HG03469 (cell line): ENCODE data around the gene BICRAL.
"Not testable (repeated sequence)": the region's sequence is repeated elsewhere in the genome, so short reads cannot be mapped to it uniquely, and the experiment has no call there.

Experiments used
- ATAC-seq: cut with Tn5 transposase; IDR thresholded peaks from one replicate; pipeline ENCODE4 v1.9.1; 2021; ENCODE audit warnings: mild to moderate bottlenecking, moderate library complexity, moderate number of reproducible peaks; ENCODE audit not compliant: unreplicated experiment

The BICRAL gene

DNA sequence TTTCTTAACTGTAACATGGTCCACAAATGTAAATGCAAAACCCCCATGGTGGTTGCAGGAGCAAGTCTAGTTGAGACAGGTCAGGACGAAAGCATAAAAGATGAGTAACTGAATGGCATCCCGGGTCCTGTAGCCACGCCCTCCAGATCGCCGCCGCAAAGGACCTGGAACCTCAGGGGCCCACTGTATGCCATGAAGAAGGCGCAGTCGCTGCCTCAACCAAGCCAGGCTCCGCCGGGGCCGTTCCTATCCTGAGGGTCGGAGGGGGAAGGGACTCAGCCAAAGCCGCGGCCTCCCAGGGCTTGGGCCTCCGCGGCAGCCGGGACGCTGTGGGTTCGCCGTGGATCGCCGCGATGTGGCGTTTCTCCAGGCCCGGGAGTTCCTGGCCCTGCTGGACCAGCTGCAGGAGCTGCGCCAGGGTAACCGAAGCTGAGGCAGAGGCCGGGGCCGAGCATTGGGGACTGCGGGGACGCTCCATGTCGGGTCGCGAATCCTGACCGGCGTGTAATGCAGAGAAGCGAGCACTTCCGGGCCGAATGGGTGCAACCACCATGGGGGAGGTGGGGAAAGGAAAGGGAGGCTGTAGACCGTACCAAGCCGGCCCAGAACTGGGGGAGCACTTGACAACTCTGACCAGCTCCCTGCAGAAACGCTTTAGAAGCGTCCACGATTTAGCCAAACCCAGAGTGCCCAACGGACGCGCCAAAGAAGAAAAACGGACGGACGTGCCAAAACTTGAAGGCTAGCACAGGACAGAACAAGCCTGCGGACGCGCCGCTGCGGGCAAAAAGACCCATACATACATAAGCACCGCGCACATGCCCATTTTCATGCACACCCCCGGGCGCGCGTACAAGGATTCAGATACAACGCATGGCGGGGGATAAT is 108.7 kb downstream of the BICRAL start:
- ATAC-seq, result peak; percentile 66

DNA sequence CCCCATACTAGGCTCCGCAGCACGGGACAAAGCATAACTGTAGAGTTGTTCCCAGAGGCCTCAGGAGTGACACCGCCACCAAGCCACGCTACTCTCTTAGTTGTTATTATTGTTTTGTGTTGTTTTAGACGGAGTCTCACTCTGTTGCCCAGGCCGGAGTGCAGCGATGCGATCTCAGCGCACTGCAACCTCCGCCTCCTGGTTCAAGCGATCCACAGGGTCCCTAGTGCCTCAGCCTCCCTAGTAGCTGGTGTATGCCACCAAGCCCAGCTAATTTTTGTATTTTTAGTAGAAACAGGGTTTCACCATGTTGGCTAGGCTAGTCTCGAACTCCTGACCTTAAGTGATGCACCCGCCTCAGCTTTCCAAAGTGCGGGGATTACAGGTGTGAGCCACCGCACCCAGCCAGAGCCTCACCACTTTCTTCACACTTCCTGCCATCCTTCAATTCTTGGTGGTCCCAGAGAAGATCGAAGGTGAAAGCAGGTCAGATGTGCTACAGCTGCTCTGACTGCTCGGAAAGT is 109.4 kb downstream of the BICRAL start:
- no peak for ATAC-seq

DNA sequence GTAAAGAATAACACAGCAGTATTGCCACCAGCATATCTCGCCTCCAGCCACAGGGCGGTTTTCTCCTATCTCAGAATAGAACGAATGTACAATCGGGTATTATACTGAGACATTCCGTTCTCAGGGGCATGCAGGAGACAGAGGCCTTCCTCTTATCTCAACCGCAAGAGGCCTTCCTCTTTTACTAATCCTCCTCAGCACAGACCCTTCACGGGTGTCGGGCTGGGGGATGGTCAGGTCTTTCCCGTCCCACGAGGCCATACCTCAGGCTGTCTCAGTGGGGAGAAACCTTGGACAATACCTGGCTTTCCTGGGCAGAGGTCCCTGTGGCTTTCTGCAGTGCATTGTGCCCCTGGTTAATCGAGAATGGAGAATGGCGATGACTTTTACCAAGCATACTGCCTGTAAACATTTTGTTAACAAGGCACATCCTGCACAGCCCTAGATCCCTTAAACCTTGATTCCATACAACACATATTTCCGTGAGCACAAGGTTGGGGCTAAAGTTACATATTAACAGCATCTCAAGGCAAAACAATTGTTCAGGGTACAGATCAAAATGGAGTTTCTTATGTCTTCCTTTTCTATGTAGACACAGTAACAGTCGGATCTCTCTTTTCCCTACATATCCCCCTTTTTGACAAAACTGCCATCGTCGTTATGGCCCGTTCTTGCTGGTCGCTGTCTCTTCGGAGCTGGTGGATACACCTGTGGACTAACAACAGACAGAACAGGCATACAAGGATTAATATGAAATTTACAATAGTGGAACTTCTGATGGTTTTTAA is 112.4 kb downstream of the BICRAL start:
- not testable (repeated sequence) for ATAC-seq

DNA sequence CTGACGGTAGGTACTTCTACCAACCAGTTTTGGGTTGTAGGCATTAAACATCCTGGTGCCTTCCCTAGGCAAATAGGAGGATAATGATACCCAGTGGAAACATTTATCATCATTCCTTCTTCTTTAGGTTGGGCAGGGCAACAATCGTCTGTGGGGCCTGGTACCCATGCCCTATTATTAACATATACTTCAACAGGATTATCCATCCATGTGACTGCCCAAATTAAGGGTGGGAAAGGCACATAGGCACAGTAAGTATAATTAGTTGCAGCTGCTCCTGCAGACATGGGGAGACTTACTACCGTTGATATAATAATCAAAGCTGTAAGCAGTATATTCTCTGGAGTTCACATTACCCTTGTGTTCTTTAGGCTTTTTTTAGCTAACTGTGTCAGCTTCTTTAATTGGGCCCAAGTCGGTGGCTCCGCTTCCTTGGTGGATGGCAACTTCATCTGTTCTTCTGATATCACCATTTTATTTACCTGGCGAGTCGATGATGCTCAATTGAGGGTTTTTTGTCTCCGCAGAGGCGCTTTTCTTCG is 114.4 kb downstream of the BICRAL start:
- ATAC-seq, result no peak

DNA sequence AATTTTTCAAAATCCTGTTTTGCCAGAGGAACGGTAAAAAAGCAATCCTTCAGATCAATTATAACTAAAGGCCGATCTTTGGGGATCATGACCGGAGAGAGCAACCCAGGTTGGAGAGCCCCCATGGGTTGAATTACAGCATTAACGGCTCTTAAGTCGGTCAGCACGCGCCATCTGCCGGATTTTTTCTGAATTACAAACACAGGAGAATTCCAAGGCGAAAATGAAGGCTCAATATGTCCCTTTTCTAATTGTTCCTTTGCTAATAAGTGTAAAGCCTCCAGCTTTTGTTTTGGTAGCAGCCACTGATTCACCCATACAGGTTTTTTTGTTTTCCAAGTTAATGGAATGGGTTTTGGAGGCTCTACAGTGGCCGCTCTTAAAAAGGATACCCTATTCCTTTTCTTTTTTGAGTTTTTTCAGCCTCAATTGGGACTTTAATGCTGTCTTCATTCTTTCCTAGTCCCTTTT is 117.1 kb downstream of the BICRAL start:
- no peak for ATAC-seq

DNA sequence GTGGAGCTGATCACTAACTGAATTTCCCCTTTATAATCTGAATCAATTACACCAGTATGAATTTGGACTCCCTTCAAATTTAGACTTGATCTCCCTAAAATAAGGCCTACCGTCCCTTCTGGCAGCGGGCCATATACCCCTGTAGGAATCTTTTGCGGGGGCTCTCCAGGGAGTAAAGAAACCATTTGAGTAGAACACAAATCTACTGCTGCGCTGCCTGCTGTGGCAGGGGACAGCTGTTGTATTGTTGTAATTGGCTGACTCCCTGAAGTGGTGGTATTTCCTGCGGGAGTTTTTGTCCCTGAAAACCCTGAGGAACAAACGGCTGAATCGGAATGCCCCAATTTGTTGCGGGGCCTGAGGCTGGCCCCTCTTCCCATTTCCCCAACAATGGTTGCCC is 118.0 kb downstream of the BICRAL start:
- no peak for ATAC-seq

DNA sequence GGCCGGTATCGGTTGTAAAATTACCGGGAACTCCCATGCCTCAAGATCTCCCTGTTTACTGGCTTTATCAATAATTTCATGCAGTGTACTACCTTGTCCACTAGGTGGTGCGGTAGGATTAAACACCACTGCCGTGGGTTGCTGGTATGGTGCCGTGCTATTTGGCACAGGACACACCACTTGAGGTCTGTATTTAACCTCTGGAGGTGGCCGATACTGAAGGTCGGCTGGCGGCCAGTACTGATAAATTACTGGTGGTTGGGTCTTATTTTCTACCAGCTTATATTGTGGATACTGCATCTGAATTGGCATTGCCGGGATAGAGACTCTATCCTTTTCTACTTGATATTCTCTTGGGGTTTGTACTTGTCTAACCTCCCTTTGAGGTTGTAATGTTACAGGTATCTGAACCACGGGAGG is 119.7 kb downstream of the BICRAL start:
- no peak for ATAC-seq

DNA sequence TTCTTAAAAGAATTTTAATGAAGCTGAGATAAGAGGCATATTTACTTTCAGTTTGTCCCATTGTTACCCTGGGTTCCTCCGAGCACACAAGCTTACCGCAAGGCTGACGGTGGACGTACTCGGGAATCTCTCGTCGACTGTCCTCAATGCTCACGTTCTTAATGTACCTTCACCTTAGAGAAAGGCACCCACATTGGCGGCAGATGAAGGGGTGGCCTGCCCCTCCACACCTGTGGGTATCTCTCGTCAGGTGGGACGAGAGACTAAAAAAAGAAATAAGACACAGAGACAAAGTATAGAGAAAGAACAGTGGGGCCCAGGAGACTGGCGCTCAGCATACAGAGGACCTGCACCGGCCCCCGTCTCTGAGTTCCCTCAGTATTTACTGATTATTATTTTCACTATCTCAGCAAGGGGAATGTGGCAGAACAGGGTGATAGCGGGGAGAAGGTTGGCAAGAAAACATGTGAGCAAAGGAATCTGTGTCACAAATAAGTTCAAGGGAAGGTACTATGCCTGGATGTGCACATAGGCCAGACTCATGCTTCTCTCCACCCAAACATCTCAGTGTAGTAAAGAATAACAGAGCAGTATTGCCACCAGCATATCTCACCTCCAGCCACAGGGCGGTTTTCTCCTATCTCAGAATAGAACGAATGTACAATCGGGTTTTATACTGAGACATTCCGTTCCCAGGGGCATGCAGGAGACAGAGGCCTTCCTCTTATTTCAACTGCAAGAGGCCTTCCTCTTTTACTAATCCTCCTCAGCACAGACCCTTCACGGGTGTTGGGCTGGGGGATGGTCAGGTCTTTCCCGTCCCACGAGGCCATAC is 120.8 kb downstream of the BICRAL start:
- not testable (repeated sequence) for ATAC-seq

DNA sequence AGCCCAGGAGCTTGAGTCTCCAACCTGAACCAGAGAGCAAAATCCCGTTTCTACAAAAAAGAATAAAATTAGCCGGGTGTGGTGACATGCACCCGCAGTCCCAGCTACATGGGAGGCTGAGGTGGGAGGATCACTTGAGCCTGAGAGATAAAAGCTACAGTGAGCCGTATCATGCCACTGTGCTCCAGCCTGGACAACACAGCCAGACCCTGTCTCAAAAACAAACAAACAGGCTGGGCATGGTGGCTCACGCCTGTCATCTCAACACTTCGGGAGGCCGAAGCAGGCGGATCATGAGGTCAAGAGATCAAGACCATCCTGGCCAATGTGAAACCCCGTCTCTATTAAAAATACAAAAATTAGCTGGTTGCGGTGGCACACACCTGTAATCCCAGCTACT is 122.6 kb downstream of the BICRAL start:
- ATAC-seq, result no peak

DNA sequence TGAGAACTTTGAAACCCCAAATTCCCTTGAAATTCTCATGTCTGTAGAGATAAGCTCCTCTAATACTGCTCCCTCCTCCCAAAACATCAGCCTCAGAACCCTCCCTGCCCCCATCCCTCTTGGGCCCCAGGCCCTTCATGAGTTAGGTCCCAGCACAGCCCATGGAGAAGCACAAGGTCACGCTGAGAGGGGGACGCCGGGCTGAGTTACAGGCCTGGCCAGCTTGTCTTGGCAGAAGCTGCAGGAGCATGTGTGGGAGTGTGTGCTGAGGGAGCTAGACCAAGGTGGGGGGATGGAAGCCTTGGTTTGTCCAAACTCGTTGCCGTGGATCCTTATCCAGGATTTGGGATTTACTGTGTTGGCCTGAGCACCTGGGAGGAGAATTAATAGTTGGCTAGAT is 125.5 kb downstream of the BICRAL start:
- no peak for ATAC-seq

DNA sequence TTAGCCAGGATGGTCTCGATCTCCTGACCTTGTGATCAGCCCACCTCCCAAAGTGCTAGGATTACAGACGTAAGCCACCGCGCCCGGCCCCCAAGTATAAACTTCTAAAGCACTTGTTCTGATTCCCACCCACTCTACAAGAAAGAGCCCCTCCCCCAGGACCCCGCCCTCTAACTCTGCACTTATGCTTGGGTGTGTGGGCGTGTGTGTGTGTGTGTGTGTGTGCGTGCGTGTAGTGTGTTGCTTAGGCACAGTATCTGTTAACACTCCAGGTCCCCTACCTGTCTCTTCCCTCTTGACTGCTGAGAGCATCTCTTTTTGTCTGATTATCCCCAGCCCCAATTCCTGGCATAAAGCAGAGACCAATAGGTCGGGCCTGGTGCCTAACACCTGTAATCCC is 128.0 kb downstream of the BICRAL start:
- no peak for ATAC-seq

DNA sequence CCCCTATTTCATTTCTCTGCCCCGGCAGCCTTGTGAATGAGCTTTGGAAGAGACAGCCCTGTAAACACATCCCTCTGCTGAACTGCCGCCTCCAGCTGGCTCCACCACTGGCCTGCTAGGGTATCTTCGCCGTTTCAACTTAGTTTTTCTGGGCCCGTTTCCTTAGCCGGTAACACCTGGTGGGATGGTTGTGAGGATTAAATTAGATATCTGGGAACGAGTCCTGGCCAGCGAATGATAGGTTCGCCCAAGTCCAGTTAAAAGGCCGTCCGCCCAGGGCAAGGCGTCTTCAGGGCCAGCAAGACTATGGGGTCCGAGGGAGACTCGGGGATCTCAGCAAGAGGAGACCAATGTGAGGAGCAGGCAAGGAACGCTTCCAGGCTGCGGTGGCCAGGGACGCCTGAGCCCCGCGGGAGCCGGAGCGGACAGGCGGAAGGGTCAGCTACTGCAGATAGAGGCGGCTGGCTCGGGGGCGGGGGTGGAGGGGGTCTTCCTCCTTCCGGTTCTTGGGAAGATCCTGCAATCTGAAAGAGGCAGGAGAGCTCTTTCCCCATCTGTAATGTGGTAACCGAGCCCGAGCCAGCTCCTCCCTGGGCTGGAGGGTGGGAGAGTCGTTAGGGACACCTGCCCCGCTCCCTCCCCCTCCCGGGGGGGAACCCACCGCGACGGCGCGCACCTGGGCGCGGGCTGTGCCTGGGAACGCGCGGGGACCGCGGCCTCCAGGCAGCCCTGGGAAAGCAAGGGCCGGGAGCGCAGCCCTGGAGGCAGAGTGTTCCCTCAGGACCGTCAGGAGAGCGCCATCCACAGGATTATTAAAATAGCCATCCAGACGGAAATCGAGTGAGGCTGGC is 129.5 kb downstream of the BICRAL start:
- no peak for ATAC-seq

DNA sequence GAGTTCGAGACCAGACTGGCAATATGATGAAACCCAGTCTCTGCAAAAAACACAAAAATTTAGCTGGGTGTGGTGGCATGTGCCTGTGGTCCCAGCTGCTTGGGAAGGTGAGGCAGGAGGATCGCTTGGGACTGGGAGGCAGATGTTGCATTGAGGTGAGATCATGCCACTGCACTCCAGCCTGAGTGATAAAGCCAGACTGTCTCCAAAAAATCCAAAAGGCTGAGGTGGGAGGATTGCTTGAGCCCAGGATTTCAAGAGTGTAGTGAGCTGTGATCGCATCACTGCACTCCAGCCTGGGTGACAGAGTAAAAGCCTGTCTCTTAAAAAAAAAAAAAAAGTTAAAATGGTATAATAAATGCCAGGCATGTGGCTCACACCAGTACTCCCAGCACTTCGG is 132.7 kb downstream of the BICRAL start:
- no peak for ATAC-seq

DNA sequence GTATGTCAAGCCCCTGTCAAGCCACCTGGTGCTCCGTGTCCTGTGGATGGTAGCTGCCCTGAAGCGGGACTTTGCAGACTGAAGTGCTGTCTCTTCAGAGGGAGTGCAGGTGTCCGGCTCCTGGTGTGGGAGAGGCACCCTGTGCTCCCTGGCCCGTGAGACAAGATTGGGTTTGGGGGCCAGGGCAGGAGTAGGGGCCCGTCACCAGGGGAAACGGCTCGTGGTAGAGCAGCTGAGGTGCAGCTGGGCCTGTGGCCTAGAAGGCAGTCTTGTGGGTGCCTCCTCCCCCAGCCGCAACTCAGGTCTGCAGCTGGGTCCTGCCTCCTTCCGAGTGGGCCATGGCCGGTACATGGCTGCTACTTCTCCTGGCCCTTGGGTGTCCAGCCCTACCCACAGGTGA is 133.9 kb downstream of the BICRAL start, which contains the start of gene PTCRA:
PTCRA (plus strand) TSS at position 322 of the 400 bp plus-strand sequence; CDS start at position 339, 17 bp downstream.
- no peak for ATAC-seq

DNA sequence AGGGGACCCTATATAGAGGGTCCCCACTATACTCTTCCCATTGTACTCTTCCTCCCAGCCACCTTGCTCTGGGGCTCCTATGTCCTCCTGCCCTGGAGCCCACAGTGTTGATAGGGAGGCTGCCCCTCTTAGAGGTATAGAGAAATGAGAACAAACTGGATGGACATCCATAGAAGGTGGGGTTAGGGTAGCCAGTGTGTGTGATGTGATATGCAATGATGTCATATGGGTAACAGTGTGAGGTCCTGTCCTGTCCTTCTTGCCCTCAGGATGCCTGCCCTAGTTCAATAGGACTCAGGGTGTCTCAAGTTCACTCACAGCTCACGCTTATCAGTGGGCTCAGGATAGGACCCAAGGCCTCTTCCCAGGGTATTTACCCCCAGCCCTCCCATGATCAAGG is 134.4 kb downstream of the BICRAL start:
- no peak for ATAC-seq
